Smooth muscle cell (in vitro differentiated cells): ENCODE results near the gene HES4. TPM values are rescaled to one million over a fixed set of nuclear protein-coding genes. Genes with fewer than 3 reads are reported as not detected.

ENCODE experiments used
- DNase-seq: peaks from one replicate; lab custom pipeline; 2025; ENCODE audit not compliant: unreplicated experiment; lab: John Stamatoyannopoulos, UW
- H2AFZ ChIP-seq: fragments of 200-600 bp; sonication (generic); 2 replicates; pipeline ENCODE4 v1.6.0; 2016; ENCODE audit warnings: antibody characterized with exemption, low read depth, mild to moderate bottlenecking
- H3F3A ChIP-seq: fragments of 200-600 bp; sonication (generic); 2 replicates; pipeline ENCODE4 v1.6.0; 2017; ENCODE audit warnings: antibody characterized with exemption, low read depth
- H3K27ac ChIP-seq: fragments of 200-600 bp; sonication (generic); 2 replicates; pipeline ENCODE4 v1.5.1; 2016; ENCODE audit warnings: low read depth, mild to moderate bottlenecking
- H3K27me3 ChIP-seq: fragments of 200-600 bp; sonication (generic); 2 replicates; pipeline ENCODE4 v1.6.1; 2016; ENCODE audit warnings: low read depth, mild to moderate bottlenecking
- H3K36me3 ChIP-seq: fragments of 200-600 bp; sonication (generic); 2 replicates; pipeline ENCODE4 v1.5.1; 2016; ENCODE audit warnings: low read depth
- H3K4me1 ChIP-seq: fragments of 200-600 bp; sonication (generic); 2 replicates; pipeline ENCODE4 v1.5.1; 2016; ENCODE audit warnings: low read depth
- H3K4me2 ChIP-seq: fragments of 200-600 bp; sonication (generic); 2 replicates; pipeline ENCODE4 v1.6.0; 2016; ENCODE audit warnings: mild to moderate bottlenecking
- H3K4me3 ChIP-seq: fragments of 200-600 bp; sonication (generic); 2 replicates; pipeline ENCODE4 v1.5.1; 2016; ENCODE audit warnings: mild to moderate bottlenecking
- H3K79me2 ChIP-seq: fragments of 200-600 bp; sonication (generic); 2 replicates; pipeline ENCODE4 v1.6.0; 2016; ENCODE audit warnings: low read depth, mild to moderate bottlenecking
- H3K9ac ChIP-seq: fragments of 200-600 bp; sonication (generic); 2 replicates; pipeline ENCODE4 v1.6.0; 2016; ENCODE audit warnings: low read depth
- H3K9me3 ChIP-seq: fragments of 200-600 bp; sonication (generic); replicated peaks from 2 replicates; pipeline ENCODE4 v1.5.1; 2016; ENCODE audit warnings: low read depth
- H4K20me1 ChIP-seq: fragments of 200-600 bp; sonication (generic); 2 replicates; pipeline ENCODE4 v1.6.0; 2016; ENCODE audit warnings: low read depth
- CTCF ChIP-seq: fragments of 200-600 bp; sonication (generic); IDR thresholded peaks from 2 replicates; pipeline ENCODE4 v1.5.1; 2017; ENCODE audit warnings: borderline replicate concordance, mild to moderate bottlenecking, antibody characterized with exemption; ENCODE audit not compliant: insufficient read depth, poor library complexity, severe bottlenecking
- WGBS: methylation state at CpG from one replicate; pipeline ENCODE4 v1.1.7; 2016; ENCODE audit warnings: low lambda C conversion rate; 5-methylcytosine and 5-hydroxymethylcytosine counted together
- polyA plus RNA-seq: library from polyadenylated mRNA; unstranded; fragments of >200 nt; fragmentation: Nextera tagmentation; extraction: Ambion mirVana; gene quantifications from 2 replicates; pipeline ENCODE4 v1.2.1, GENCODE V29; 2016
- total RNA-seq: library from RNA; depleted of rRNA; stranded (reverse); fragments of >200 nt; gene quantifications from 2 replicates; pipeline ENCODE4 v1.2.3, GENCODE V29; 2014

The HES4 gene
- total and polyA plus RNA-seq, 2 experiments from 2014 or later = 57.0 to 72.0 TPM

- Histone ChIP-seq H3F3A (no peaks in the 10 kb centered on the region), H3K9me3 (no peaks in the 10 kb centered on the region), H3K36me3 (no peaks in the 10 kb centered on the region), H3K9ac (no peak overlapping the region), H3K4me3 (no peak overlapping the region), H3K27ac (no peak overlapping the region), H3K27me3 (no peaks in the 10 kb centered on the region), H3K4me1 (peaks cover 9% of the 10 kb centered on the region), H3K4me2 (peak overlapping the region; percentile 72), H4K20me1 (peaks cover 15% of the 10 kb centered on the region), H3K79me2 (no peaks in the 10 kb centered on the region), H2AFZ (no peak overlapping the region)
- TF ChIP-seq CTCF = no peak
- 38% methylated on average over 21 of the region's 21 CpGs for WGBS
- no peak for DNase-seq
Observed at GRCh38 chr1:1004780-1005697, 5.1 kb upstream of the HES4 start.

GRCh38 chr1:1004420-1004779 is 4.5 kb upstream of the HES4 start:
- H2AFZ ChIP-seq = no peak overlapping the region
- H3K4me3 ChIP-seq = no peak overlapping the region
- H3K9me3 ChIP-seq = no peaks in the 10 kb centered on the region
- H3K79me2 ChIP-seq = peaks cover under 1% of the 10 kb centered on the region
- TF ChIP-seq CTCF = no peak
- no peak overlapping the region for H3K27ac ChIP-seq
- H3K9ac ChIP-seq = no peak overlapping the region
- peaks cover 9% of the 10 kb centered on the region for H3K4me1 ChIP-seq
- no peaks in the 10 kb centered on the region for H3K27me3 ChIP-seq
- no peak overlapping the region for H3K4me2 ChIP-seq
- no peaks in the 10 kb centered on the region for H3F3A ChIP-seq
- no peak for DNase-seq
- H4K20me1 ChIP-seq = peaks cover 15% of the 10 kb centered on the region
- WGBS = 81% methylated on average over 7 of the region's 7 CpGs
- no peaks in the 10 kb centered on the region for H3K36me3 ChIP-seq

GRCh38 chr1:1003618-1004419 is 3.9 kb upstream of the HES4 start:
- no peak for DNase-seq
- TF ChIP-seq CTCF = no peak
- Histone ChIP-seq H3K79me2 (peaks cover 3% of the 10 kb centered on the region), H3K4me2 (no peak overlapping the region), H3F3A (no peaks in the 10 kb centered on the region), H4K20me1 (peaks cover 15% of the 10 kb centered on the region), H3K27me3 (no peaks in the 10 kb centered on the region), H3K4me3 (no peak overlapping the region), H3K27ac (no peak overlapping the region), H3K4me1 (peaks cover 9% of the 10 kb centered on the region), H3K9ac (no peak overlapping the region), H3K36me3 (no peaks in the 10 kb centered on the region), H2AFZ (no peak overlapping the region), H3K9me3 (no peaks in the 10 kb centered on the region)
- WGBS = 86% methylated on average over 20 of the region's 22 CpGs
